SJCRH30 (cell line): ENCODE data around the gene BBS1. TPM values are rescaled to one million over a fixed set of nuclear protein-coding genes. Genes with fewer than 3 reads are reported as not detected.

Experiments used
- total RNA-seq: library from RNA; depleted of rRNA; stranded (reverse); fragments of >200 nt; shearing (Covaris generic); gene quantifications from 2 replicates; pipeline ENCODE4 v1.2.3, GENCODE V29; 2014; rRNA removed

Gene BBS1
- total RNA-seq, 1 experiment from 2014 or later = 13.6 TPM

Other genes starting within 250 kb of the BBS1 start
- gene RAB1B, start 242.0 kb upstream of the BBS1 start, total RNA-seq = 82.0 and 83.2 TPM in 2 replicates
- gene CNIH2, start 232.5 kb upstream of the BBS1 start, total RNA-seq = 4.5 and 5.8 TPM in 2 replicates
- gene YIF1A, start 221.5 kb upstream of the BBS1 start, total RNA-seq = 43.6 and 44.9 TPM in 2 replicates
- gene TMEM151A, start 218.7 kb upstream of the BBS1 start, total RNA-seq = not detected in 2 replicates
- 0.30 and 0.45 TPM in 2 replicates for gene CD248, start 193.6 kb upstream of the BBS1 start, total RNA-seq
- 1.2 and 1.6 TPM in 2 replicates for gene RIN1, start 174.2 kb upstream of the BBS1 start, total RNA-seq
- 40.5 and 42.9 TPM in 2 replicates for gene BRMS1, start 165.5 kb upstream of the BBS1 start, total RNA-seq
- 7.7 and 8.0 TPM in 2 replicates for gene B4GAT1, start 163.0 kb upstream of the BBS1 start, total RNA-seq
- 2.6 TPM in 2 replicates for gene SLC29A2, start 138.9 kb upstream of the BBS1 start, total RNA-seq
- not detected in 2 replicates for gene NPAS4, start 89.6 kb upstream of the BBS1 start, total RNA-seq
- gene MRPL11, start 71.8 kb upstream of the BBS1 start, total RNA-seq = 86.7 and 102 TPM in 2 replicates
- gene PELI3, start 43.7 kb upstream of the BBS1 start, total RNA-seq = 5.1 and 6.9 TPM in 2 replicates
- 30.1 and 33.4 TPM in 2 replicates for gene DPP3, start 30.2 kb upstream of the BBS1 start, total RNA-seq
- 2.6 and 3.1 TPM in 2 replicates for gene ZDHHC24, start 35.4 kb downstream of the BBS1 start, total RNA-seq
- gene ACTN3, start 36.3 kb downstream of the BBS1 start, total RNA-seq = not detected in 2 replicates
- 4.5 and 5.2 TPM in 2 replicates for gene CTSF, start 58.0 kb downstream of the BBS1 start, total RNA-seq
- gene CCDC87, start 82.4 kb downstream of the BBS1 start, total RNA-seq = 0.23 and 0.43 TPM in 2 replicates
- gene CCS, start 82.5 kb downstream of the BBS1 start, total RNA-seq = 10.3 and 15.3 TPM in 2 replicates
- gene RBM14, start 106.0 kb downstream of the BBS1 start, total RNA-seq = 68.7 and 70.5 TPM in 2 replicates
- 154 and 155 TPM in 2 replicates for gene RBM4, start 128.1 kb downstream of the BBS1 start, total RNA-seq
- 23.7 and 24.7 TPM in 2 replicates for gene RBM4B, start 167.3 kb downstream of the BBS1 start, total RNA-seq
- 4.8 and 8.5 TPM in 2 replicates for gene SPTBN2, start 218.6 kb downstream of the BBS1 start, total RNA-seq